Natural killer cell (primary cell): ENCODE measurements around the gene ABCD4. TPM values are rescaled to one million over a fixed set of nuclear protein-coding genes. Genes with fewer than 3 reads are reported as not detected.
"Not testable (repeated sequence)": the region's sequence is repeated elsewhere in the genome, so short reads cannot be mapped to it uniquely, and the experiment has no call there.

Source experiments
- ATAC-seq, 3 donors: fragments of 150-1000 bp in 2 of 3; fragments of 200-7000 bp in 1 of 3; cut with Tn5 transposase; 1 replicate in 1 of 3; 2 replicates in 2 of 3; pipeline ENCODE4 v1.10.0; 2021; ENCODE audit warnings: mild to moderate bottlenecking in 2 of 3, moderate library complexity in 2 of 3
- DNase-seq, 2 donors: peaks; one replicate each; pipeline versions ENCODE4 v3.0.0 to v3.0.0-alpha.2; 2013 to 2021; ENCODE audit warnings: mixed read lengths in 1 of 2
- H3K27ac ChIP-seq: one replicate; pipeline ENCODE4 v1.5.1; 2013; ENCODE audit warnings: mild to moderate bottlenecking, low read length
- H3K27me3 ChIP-seq: one replicate; pipeline ENCODE4 v1.6.1; 2013; ENCODE audit warnings: low read length; ENCODE audit not compliant: control insufficient read depth, insufficient read depth
- H3K36me3 ChIP-seq: one replicate; pipeline ENCODE4 v1.6.1; 2013; ENCODE audit warnings: low read length; ENCODE audit not compliant: control insufficient read depth, insufficient read depth
- H3K4me1 ChIP-seq: one replicate; pipeline ENCODE4 v1.6.1; 2013; ENCODE audit warnings: low read length; ENCODE audit not compliant: control insufficient read depth, insufficient read depth
- H3K4me3 ChIP-seq: one replicate; pipeline ENCODE4 v1.5.1; 2013; ENCODE audit warnings: low read length
- H3K9me3 ChIP-seq: one replicate; pipeline ENCODE4 v1.6.1; 2013; ENCODE audit warnings: low read length; ENCODE audit not compliant: control insufficient read depth, insufficient read depth
- H3K27ac Mint-ChIP-seq, 2 donors: one replicate each; pipeline ENCODE4 v1.8.0; 2022; ENCODE audit warnings: mild to moderate bottlenecking in 2 of 2, mixed read lengths in 2 of 2, moderate library complexity in 1 of 2
- H3K27me3 Mint-ChIP-seq, 2 donors: one replicate each; pipeline ENCODE4 v1.8.0; 2022; ENCODE audit warnings: low read depth in 2 of 2, mixed read lengths in 2 of 2
- H3K36me3 Mint-ChIP-seq: one replicate; pipeline ENCODE4 v1.8.0; 2022; ENCODE audit warnings: mixed read lengths
- H3K4me1 Mint-ChIP-seq, 2 donors: one replicate each; pipeline ENCODE4 v1.8.0; 2022; ENCODE audit warnings: mixed read lengths in 2 of 2
- H3K4me3 Mint-ChIP-seq: one replicate; pipeline ENCODE4 v1.8.0; 2022; ENCODE audit warnings: mild to moderate bottlenecking, moderate library complexity, mixed read lengths
- H3K9me3 Mint-ChIP-seq, 2 donors: one replicate each; pipeline ENCODE4 v1.8.0; 2022; ENCODE audit warnings: mixed read lengths in 2 of 2
- WGBS: methylation state at CpG from one replicate; pipeline ENCODE4 v1.1.7; 2013; ENCODE audit warnings: missing lambda C conversion rate; ENCODE audit not compliant: insufficient coverage; 5-methylcytosine and 5-hydroxymethylcytosine counted together
- intact Hi-C: fragments of 100-400 bp; cut with micrococcal nuclease; formaldehyde crosslinking; loops from one replicate; pipeline ENCODE4 v1.14.2; 2022
- total RNA-seq, 4 donors: library from RNA; stranded (reverse); fragments of 120-200 nt in 1 of 4; gene quantifications; one replicate each; pipeline versions ENCODE4 v1.2.3 to v1.2.4, GENCODE V29; 2013 to 2022
- TF ChIP-seq, protein P1 (sequence below): fragments of 200-600 bp; IDR thresholded peaks from one replicate; pipeline ENCODE4 v1.8.0; 2022; ENCODE audit warnings: antibody characterized with exemption

Gene ABCD4
- total RNA-seq, 3 donors from 2014 or later (not counting 1 experiment from before 2014, with no cell fraction given) = 78.3 to 99.6 (median 92.8) TPM

- Mint-ChIP-seq H3K36me3 (no peaks in the 10 kb centered on the region), H3K4me1 (peaks cover 0 to 6% of the 10 kb centered on the region in 2 donors), H3K9me3 (no peaks in the 10 kb centered on the region), H3K27me3 (peaks cover 4 to 19% of the 10 kb centered on the region in 2 donors), H3K27ac (no peak overlapping the region), H3K4me3 (no peak overlapping the region)
- H3K27me3 ChIP-seq = no peaks in the 10 kb centered on the region
- intact Hi-C loops = no loop called here
- no peaks in the 10 kb centered on the region for H3K36me3 ChIP-seq
- WGBS = 100% methylated on average over 1 of the region's 1 CpG
- no peak for ATAC-seq
- DNase-seq = no peak
- TF ChIP-seq, protein P1, sequence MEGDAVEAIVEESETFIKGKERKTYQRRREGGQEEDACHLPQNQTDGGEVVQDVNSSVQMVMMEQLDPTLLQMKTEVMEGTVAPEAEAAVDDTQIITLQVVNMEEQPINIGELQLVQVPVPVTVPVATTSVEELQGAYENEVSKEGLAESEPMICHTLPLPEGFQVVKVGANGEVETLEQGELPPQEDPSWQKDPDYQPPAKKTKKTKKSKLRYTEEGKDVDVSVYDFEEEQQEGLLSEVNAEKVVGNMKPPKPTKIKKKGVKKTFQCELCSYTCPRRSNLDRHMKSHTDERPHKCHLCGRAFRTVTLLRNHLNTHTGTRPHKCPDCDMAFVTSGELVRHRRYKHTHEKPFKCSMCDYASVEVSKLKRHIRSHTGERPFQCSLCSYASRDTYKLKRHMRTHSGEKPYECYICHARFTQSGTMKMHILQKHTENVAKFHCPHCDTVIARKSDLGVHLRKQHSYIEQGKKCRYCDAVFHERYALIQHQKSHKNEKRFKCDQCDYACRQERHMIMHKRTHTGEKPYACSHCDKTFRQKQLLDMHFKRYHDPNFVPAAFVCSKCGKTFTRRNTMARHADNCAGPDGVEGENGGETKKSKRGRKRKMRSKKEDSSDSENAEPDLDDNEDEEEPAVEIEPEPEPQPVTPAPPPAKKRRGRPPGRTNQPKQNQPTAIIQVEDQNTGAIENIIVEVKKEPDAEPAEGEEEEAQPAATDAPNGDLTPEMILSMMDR = no peak
- no peaks in the 10 kb centered on the region for H3K9me3 ChIP-seq
- no peaks in the 10 kb centered on the region for H3K4me1 ChIP-seq
- H3K27ac ChIP-seq = no peak overlapping the region
- H3K4me3 ChIP-seq = no peak overlapping the region
Observed at GRCh38 chr14:74271365-74271764, 31.4 kb downstream of the ABCD4 start.

- DNase-seq, H3K9me3 ChIP-seq, intact Hi-C loops, H3K36me3 Mint-ChIP-seq, ATAC-seq, H3K4me1 Mint-ChIP-seq, H3K4me3 Mint-ChIP-seq, H3K36me3 ChIP-seq, H3K4me1 ChIP-seq, H3K27ac ChIP-seq, H3K9me3 Mint-ChIP-seq, H3K27me3 ChIP-seq, H3K4me3 ChIP-seq, H3K27ac Mint-ChIP-seq: not testable (repeated sequence)
- 78% methylated on average over 13 of the region's 14 CpGs for WGBS
- peaks cover 4 to 19% of the 10 kb centered on the region in 2 donors for H3K27me3 Mint-ChIP-seq
Observed at GRCh38 chr14:74270382-74271177, 32.2 kb downstream of the ABCD4 start.

DNA sequence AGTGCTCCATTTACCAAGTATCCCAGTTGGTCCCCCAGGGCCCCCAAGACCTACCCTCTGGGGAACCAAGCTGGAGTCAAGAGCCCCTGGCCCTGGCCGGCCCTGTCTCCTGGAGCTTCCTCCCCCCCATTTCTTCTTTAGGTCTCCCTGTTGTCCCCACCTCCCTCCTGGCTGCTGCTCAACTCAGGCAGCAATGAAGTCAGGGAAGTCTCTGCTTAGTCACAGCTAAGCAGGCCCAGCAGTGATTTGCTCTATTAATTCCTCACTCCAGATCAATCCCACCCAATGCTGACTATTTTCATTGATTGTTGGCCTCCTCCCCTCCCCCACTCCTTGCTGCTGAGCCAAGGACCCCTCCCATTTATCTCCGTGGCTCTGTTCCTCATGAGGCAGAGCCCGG is 35.1 kb downstream of the ABCD4 start:
- intact Hi-C loops = no loop called here
- Mint-ChIP-seq H3K4me1 (no peaks in the 10 kb centered on the region), H3K9me3 (no peaks in the 10 kb centered on the region), H3K27ac (no peak overlapping the region), H3K36me3 (no peaks in the 10 kb centered on the region), H3K27me3 (peaks cover 4 to 19% of the 10 kb centered on the region in 2 donors), H3K4me3 (no peak overlapping the region)
- 71% methylated on average over 3 of the region's 3 CpGs for WGBS
- TF ChIP-seq, protein P1 = no peak
- no peaks in the 10 kb centered on the region for H3K27me3 ChIP-seq
- ATAC-seq (no peak), DNase-seq (no peak)
- no peaks in the 10 kb centered on the region for H3K4me1 ChIP-seq
- no peaks in the 10 kb centered on the region for H3K36me3 ChIP-seq
- no peak overlapping the region for H3K27ac ChIP-seq
- no peaks in the 10 kb centered on the region for H3K9me3 ChIP-seq
- no peak overlapping the region for H3K4me3 ChIP-seq

DNA sequence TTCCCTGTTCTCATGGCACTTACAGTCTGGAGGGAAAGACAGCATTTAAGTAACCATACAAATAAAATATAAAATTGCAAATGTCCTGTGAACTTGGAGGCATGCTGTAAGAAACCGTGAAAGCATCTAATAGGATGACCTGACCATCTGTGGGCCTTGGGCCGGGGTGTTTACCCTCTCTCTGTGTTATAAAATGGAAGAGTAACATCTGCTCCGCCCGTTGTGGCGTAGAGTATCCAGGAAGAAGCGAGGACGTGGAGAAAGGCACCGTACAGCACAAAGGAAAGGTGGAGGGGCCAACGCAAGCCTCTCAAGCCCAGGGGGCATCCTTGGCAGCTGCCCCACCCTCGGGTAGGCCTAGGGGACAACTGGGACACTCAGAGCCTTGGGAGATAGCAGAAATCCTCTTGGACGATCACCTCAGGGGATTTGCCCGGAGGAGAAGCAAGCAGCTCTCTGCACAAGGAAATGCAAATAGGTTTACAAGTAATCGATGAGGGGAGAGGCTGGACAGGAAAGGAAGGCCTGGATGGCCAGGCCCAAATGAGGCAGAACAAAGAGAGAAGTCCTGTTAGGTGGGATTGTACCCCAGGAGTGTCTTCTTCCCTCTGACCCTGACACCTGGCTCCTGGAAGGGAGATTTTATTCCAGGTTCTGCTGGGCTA is 37.3 kb downstream of the ABCD4 start:
- Mint-ChIP-seq H3K27me3 (peaks cover 0 to 12% of the 10 kb centered on the region in 2 donors), H3K36me3 (no peaks in the 10 kb centered on the region), H3K4me3 (no peak overlapping the region), H3K4me1 (no peaks in the 10 kb centered on the region), H3K27ac (no peak overlapping the region), H3K9me3 (no peaks in the 10 kb centered on the region)
- 77% methylated on average over 13 of the region's 13 CpGs for WGBS
- Histone ChIP-seq H3K36me3 (no peaks in the 10 kb centered on the region), H3K27me3 (no peaks in the 10 kb centered on the region), H3K4me3 (no peak overlapping the region), H3K27ac (no peak overlapping the region), H3K9me3 (no peaks in the 10 kb centered on the region), H3K4me1 (no peaks in the 10 kb centered on the region)
- TF ChIP-seq, protein P1 = no peak
- intact Hi-C loops = no loop called here
- DNase-seq (no peak), ATAC-seq (no peak)
